Neuronal stem cell (in vitro differentiated cells): ENCODE data around the gene BDKRB2.

Experiments
- DNase-seq: peaks from one replicate; pipeline ENCODE4 v3.0.0-alpha.2; 2013; ENCODE audit warnings: low spot score
- H2AFZ ChIP-seq: one replicate; pipeline ENCODE4 v1.6.1; 2013; ENCODE audit warnings: mild to moderate bottlenecking, low read length, inconsistent platforms
- H2AK5ac ChIP-seq: 2 replicates; pipeline ENCODE4 v1.6.1; 2013; ENCODE audit warnings: low read depth, mild to moderate bottlenecking, inconsistent platforms, low read length, moderate library complexity, mixed read lengths
- H2BK120ac ChIP-seq: 2 replicates; pipeline ENCODE4 v1.6.1; 2013; ENCODE audit warnings: low read depth, mild to moderate bottlenecking, inconsistent platforms, low read length, moderate library complexity, mixed read lengths
- H2BK12ac ChIP-seq: one replicate; pipeline ENCODE4 v1.6.1; 2013; ENCODE audit warnings: low read length, inconsistent platforms
- H2BK15ac ChIP-seq: 2 replicates; pipeline ENCODE4 v1.6.1; 2013; ENCODE audit warnings: mild to moderate bottlenecking, low read length, inconsistent platforms, mixed read lengths
- H2BK5ac ChIP-seq: one replicate; pipeline ENCODE4 v1.6.1; 2013; ENCODE audit warnings: inconsistent platforms, mild to moderate bottlenecking, low read length, moderate library complexity
- H3K14ac ChIP-seq: one replicate; pipeline ENCODE4 v1.6.1; 2013; ENCODE audit warnings: low read length, inconsistent platforms
- H3K18ac ChIP-seq: 2 replicates; pipeline ENCODE4 v1.6.1; 2013; ENCODE audit warnings: low read length, inconsistent platforms
- H3K23ac ChIP-seq: 2 replicates; pipeline ENCODE4 v1.6.1; 2013; ENCODE audit warnings: low read depth, mild to moderate bottlenecking, mixed read lengths, low read length, inconsistent platforms; ENCODE audit not compliant: poor library complexity
- H3K27ac ChIP-seq: replicated peaks from 3 replicates; pipeline ENCODE4 v1.5.1; 2013; ENCODE audit warnings: low read length, inconsistent platforms
- H3K27me3 ChIP-seq, 3 experiments: 2 replicates each; pipeline ENCODE4 v1.6.1; 2013; ENCODE audit warnings: low read length in 3 of 3, mild to moderate bottlenecking in 2 of 3, inconsistent platforms in 1 of 3, low read depth in 1 of 3, mixed read lengths in 1 of 3, moderate library complexity in 1 of 3; ENCODE audit not compliant: control insufficient read depth in 3 of 3, insufficient read depth in 3 of 3
- H3K36me3 ChIP-seq, 2 donors: replicated peaks in 1 of 2; 2 replicates each; pipeline ENCODE4 v1.6.1; 2013; ENCODE audit warnings: low read length in 2 of 2; ENCODE audit not compliant: control insufficient read depth in 2 of 2, insufficient read depth in 2 of 2
- H3K4ac ChIP-seq: 2 replicates; pipeline ENCODE4 v1.6.1; 2013; ENCODE audit warnings: inconsistent platforms, mild to moderate bottlenecking, low read length, moderate library complexity
- H3K4me1 ChIP-seq, 2 donors: 1 replicate in 1 of 2; 2 replicates in 1 of 2; pipeline ENCODE4 v1.6.1; 2013; ENCODE audit warnings: low read length in 2 of 2, low read depth in 1 of 2; ENCODE audit not compliant: control insufficient read depth in 2 of 2, insufficient read depth in 1 of 2
- H3K4me2 ChIP-seq: one replicate; pipeline ENCODE4 v1.6.1; 2013; ENCODE audit warnings: mild to moderate bottlenecking, low read length, inconsistent platforms; ENCODE audit not compliant: insufficient read depth, poor library complexity, severe bottlenecking
- H3K4me3 ChIP-seq, 2 donors: 2 replicates each; pipeline ENCODE4 v1.5.1; 2013; ENCODE audit warnings: low read length in 2 of 2, mild to moderate bottlenecking in 2 of 2, inconsistent platforms in 1 of 2, moderate library complexity in 1 of 2
- H3K79me1 ChIP-seq: one replicate; pipeline ENCODE4 v1.6.1; 2013; ENCODE audit warnings: low read depth, mild to moderate bottlenecking, inconsistent platforms, low read length, moderate library complexity
- H3K9ac ChIP-seq: one replicate; pipeline ENCODE4 v1.6.1; 2013; ENCODE audit warnings: mild to moderate bottlenecking, low read depth, low read length, inconsistent platforms; ENCODE audit not compliant: poor library complexity
- H3K9me3 ChIP-seq, 2 donors: replicated peaks in 1 of 2; 2 replicates each; pipeline versions ENCODE3 to v1.6.1; 2013; ENCODE audit warnings: low read length in 2 of 2, mild to moderate bottlenecking in 2 of 2, inconsistent platforms in 1 of 2, low read depth in 1 of 2, mixed read lengths in 1 of 2, moderate library complexity in 1 of 2; ENCODE audit not compliant: control insufficient read depth in 2 of 2, insufficient read depth in 1 of 2
- H4K8ac ChIP-seq: one replicate; pipeline ENCODE4 v1.6.1; 2013; ENCODE audit warnings: low read depth, mild to moderate bottlenecking, inconsistent platforms, low read length, moderate library complexity
- H4K91ac ChIP-seq: one replicate; pipeline ENCODE4 v1.6.1; 2013; ENCODE audit warnings: low read length, low read depth, mild to moderate bottlenecking, inconsistent platforms; ENCODE audit not compliant: poor library complexity
- WGBS, 2 donors: extraction: QIAGEN DNeasy Blood & Tissue Kit; methylation state at CpG; one replicate each; pipeline ENCODE4 v1.1.7; 2013; ENCODE audit warnings: missing lambda C conversion rate in 2 of 2, mixed read lengths in 1 of 2; ENCODE audit not compliant: insufficient read length in 2 of 2, insufficient replicate concordance in 1 of 2; ENCODE audit errors: extremely low coverage in 2 of 2; 5-methylcytosine and 5-hydroxymethylcytosine counted together

BDKRB2 gene

DNA sequence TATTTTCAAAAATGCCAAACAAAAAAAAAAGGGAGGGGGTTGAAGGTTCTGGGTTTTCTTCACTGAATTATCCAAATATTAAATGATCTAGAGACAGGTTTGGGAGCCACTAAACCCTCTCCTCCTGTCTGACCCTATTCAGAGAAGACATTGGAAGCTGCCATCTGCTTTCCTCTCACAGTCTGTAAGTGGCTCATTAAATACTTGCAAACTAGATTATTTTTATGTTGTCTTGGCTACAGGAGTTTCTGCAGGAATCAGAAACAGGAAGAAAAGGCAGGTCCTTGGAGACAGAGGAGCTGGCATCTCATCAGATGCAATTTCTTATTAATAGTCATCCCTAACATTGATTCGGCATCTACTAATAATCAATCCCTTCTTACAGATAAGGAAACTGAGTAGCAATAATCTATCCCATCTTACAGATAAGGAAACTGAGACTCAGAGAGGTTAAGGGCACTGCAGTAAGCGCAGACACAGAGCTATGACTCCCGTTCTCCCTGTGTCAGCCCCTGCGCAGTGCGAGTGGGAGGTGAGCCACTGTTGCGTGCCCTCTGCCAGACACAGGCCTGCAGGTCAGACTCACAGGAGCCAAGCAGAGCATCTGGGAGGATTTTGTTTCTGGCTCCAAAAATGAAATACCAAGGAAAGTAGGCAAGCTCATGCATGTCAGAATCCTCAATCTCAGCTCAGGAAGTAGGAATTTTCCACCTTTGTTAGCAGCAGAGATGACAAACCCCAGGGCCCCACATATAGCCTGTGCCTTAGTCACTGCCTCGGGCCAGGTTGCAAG lies 11.0 kb downstream of the BDKRB2 start:
- Histone ChIP-seq H4K91ac (no peak overlapping the region), H3K18ac (no peak overlapping the region), H3K9ac (no peak overlapping the region), H3K27ac (no peak overlapping the region), H2BK5ac (no peak overlapping the region), H3K4me1 (no peaks in the 10 kb centered on the region), H2BK15ac (no peak overlapping the region), H3K14ac (no peak overlapping the region), H2AFZ (no peak overlapping the region), H3K4ac (no peak overlapping the region), H3K9me3 (peaks cover 0 to 3% of the 10 kb centered on the region in 2 donors), H3K23ac (no peak overlapping the region), H3K36me3 (no peaks in the 10 kb centered on the region), H2AK5ac (no peak overlapping the region), H4K8ac (no peak overlapping the region), H3K4me3 (no peak overlapping the region), H2BK120ac (no peak overlapping the region), H3K4me2 (no peak overlapping the region), H3K27me3 (peaks cover 0 to 18% (median 0%) of the 10 kb centered on the region in 3 experiments), H3K79me1 (no peaks in the 10 kb centered on the region), H2BK12ac (no peak overlapping the region)
- no peak for DNase-seq
- no CpG with 5 or more reads among the region's 7 CpGs for whole genome bisulfite sequencing, 2 donors

DNA sequence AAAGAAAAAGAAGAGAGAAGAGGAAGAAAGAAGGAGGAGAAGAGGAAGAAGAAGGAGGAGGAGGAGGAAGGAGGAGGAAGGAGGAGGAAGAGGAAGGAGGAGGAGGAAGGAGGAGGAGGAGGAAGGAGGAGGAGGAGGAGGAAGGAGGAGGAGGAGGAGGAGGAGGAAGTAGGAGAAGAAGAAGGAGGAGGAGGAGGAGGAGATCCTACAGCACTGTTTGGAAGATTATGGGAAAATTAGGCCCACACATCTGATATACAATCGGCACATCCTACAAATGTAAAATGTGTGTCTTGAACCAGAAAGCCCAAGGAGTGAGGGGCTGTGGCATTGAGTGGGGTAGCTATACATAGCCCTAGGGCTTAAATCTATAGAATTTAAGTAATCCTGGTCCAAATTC lies 12.0 kb downstream of the BDKRB2 start:
- DNase-seq = no peak
- no peak overlapping the region for H3K4ac ChIP-seq
- H3K18ac ChIP-seq = no peak overlapping the region
- no peak overlapping the region for H2AFZ ChIP-seq
- no peak overlapping the region for H4K8ac ChIP-seq
- H2AK5ac ChIP-seq = no peak overlapping the region
- no peak overlapping the region for H3K4me3 ChIP-seq
- H3K4me2 ChIP-seq = no peak overlapping the region
- no peaks in the 10 kb centered on the region for H3K79me1 ChIP-seq
- no CpG with 5 or more reads among the region's 1 CpG for WGBS, 2 donors
- H3K23ac ChIP-seq = no peak overlapping the region
- H2BK5ac ChIP-seq = no peak overlapping the region
- no peak overlapping the region for H3K27ac ChIP-seq
- no peak overlapping the region for H2BK12ac ChIP-seq
- no peak overlapping the region for H2BK120ac ChIP-seq
- no peaks in the 10 kb centered on the region for H3K4me1 ChIP-seq
- H3K27me3 ChIP-seq = peaks cover 0 to 16% (median 0%) of the 10 kb centered on the region in 3 experiments
- H3K9me3 ChIP-seq = peaks cover 0 to 3% of the 10 kb centered on the region in 2 donors
- H3K14ac ChIP-seq = no peak overlapping the region
- no peaks in the 10 kb centered on the region for H3K36me3 ChIP-seq
- H2BK15ac ChIP-seq = no peak overlapping the region
- H4K91ac ChIP-seq = no peak overlapping the region
- no peak overlapping the region for H3K9ac ChIP-seq

DNA sequence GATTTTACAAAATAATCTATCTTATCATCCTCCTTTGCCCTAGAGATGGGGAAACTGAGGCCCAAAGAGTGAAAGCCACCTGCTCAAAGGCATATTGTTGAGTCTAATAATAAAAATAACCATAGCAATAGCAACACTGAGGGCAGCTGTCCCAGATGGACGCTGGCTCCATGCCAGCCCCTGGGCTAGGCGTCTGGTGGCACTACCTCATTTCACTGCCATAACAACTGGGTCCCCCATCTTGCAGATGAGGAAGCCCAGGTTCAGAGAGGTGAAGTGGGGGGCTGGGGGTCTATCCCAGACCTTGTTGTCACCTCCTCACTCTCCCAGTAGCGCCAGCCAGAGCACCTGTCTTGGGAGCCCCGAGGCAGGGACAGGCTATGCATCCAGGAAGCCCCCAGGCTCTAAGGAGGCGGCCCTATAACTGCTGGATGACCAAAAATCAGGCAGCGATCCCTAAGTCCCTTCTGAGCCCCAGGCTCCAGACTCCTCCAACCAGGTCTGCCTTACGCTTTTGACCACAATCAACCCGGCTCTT lies 12.8 kb downstream of the BDKRB2 start:
- Histone ChIP-seq H2BK12ac (no peak overlapping the region), H3K23ac (no peak overlapping the region), H4K91ac (no peak overlapping the region), H3K4me2 (no peak overlapping the region), H3K4ac (no peak overlapping the region), H2BK120ac (no peak overlapping the region), H3K79me1 (no peaks in the 10 kb centered on the region), H3K4me3 (no peak overlapping the region), H3K9me3 (peaks cover 0 to 1% of the 10 kb centered on the region in 2 donors), H4K8ac (no peak overlapping the region), H3K36me3 (no peaks in the 10 kb centered on the region), H2AFZ (no peak overlapping the region), H3K18ac (no peak overlapping the region), H2BK5ac (no peak overlapping the region), H2BK15ac (no peak overlapping the region), H3K9ac (no peak overlapping the region), H3K4me1 (no peaks in the 10 kb centered on the region), H3K14ac (no peak overlapping the region), H3K27ac (no peak overlapping the region), H3K27me3 (peaks cover 0 to 16% (median 0%) of the 10 kb centered on the region in 3 experiments), H2AK5ac (no peak overlapping the region)
- no CpG with 5 or more reads among the region's 8 CpGs for WGBS, 2 donors
- no peak for DNase-seq

DNA sequence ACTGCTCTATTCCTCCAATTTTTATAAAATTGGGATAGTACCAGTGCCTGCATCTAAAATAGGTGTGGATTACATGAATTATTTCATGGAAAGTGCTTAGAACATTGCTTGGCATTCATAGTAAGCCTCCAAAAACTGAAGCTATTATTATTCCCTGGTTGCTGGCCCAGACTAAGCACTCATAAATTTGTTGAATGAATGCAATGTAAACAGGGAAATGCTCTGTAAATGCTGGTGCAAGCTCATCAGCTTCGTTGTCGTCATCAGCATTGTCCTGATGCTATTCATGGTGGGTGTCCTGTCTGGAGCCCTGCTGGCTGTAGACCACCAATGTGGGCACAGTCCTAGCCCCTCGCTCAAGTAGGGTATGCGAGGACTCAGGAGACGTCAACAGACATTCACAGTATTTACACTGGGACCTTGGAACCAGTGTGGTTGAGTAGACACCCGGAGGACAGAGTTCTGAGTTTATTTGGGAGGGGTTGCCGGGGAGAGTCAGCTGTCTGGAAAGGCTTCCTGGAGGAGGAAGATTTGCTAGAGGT lies 16.5 kb downstream of the BDKRB2 start:
- Histone ChIP-seq H3K4me3 (no peak overlapping the region), H2BK120ac (no peak overlapping the region), H4K91ac (no peak overlapping the region), H3K4ac (no peak overlapping the region), H3K23ac (no peak overlapping the region), H3K27me3 (peaks cover 0 to 3% (median 0%) of the 10 kb centered on the region in 3 experiments), H2BK12ac (no peak overlapping the region), H3K36me3 (no peaks in the 10 kb centered on the region), H2AK5ac (no peak overlapping the region), H2BK5ac (no peak overlapping the region), H3K18ac (no peak overlapping the region), H3K14ac (no peak overlapping the region), H3K9me3 (no peaks in the 10 kb centered on the region), H4K8ac (no peak overlapping the region), H2AFZ (no peak overlapping the region), H3K27ac (no peak overlapping the region), H2BK15ac (no peak overlapping the region), H3K4me1 (peaks cover 0 to 3% of the 10 kb centered on the region in 2 donors), H3K9ac (no peak overlapping the region), H3K79me1 (no peaks in the 10 kb centered on the region), H3K4me2 (no peak overlapping the region)
- no CpG with 5 or more reads among the region's 7 CpGs for WGBS, 2 donors
- DNase-seq = no peak
